SK-N-MC (cell line): ENCODE measurements around the gene POFUT2.

Experiments used
- EZH2 ChIP-seq: fragments of 200-600 bp; sonication (generic); IDR thresholded peaks from one replicate; pipeline ENCODE4 v1.6.1; 2017; ENCODE audit warnings: antibody characterized with exemption
- POLR2AphosphoS5 ChIP-seq: IDR thresholded peaks from 2 replicates; pipeline ENCODE4 v1.6.1; 2012; ENCODE audit warnings: mild to moderate bottlenecking, low read depth, low read length, borderline replicate concordance

GRCh38 chr21:45241357-45241756 is 46.3 kb downstream of the POFUT2 start:
- no peak for TF ChIP-seq POLR2AphosphoS5
- TF ChIP-seq EZH2: no peak
